ENCODE measurements around the gene PTPRN.
A peak's percentile ranks its signal among the peaks of the same experiment; 100 is the strongest.
"Not testable (repeated sequence)": the region's sequence is repeated elsewhere in the genome, so short reads cannot be mapped to it uniquely, and the experiment has no call there.

The PTPRN gene

GRCh38 chr2:219273937-219274336 lies 35.3 kb downstream of the PTPRN start:
- H3K4me1 ChIP-seq (ENCODE audit: control insufficient read depth, insufficient read depth, low read length): peaks cover 17% of the 10 kb centered on the region
- H3K9me3 ChIP-seq (ENCODE audit: control insufficient read depth, insufficient read depth, low read length): no peaks in the 10 kb centered on the region
- no peaks in the 10 kb centered on the region for H3K36me3 ChIP-seq (ENCODE audit: control insufficient read depth, insufficient read depth, low read length)
- no peak overlapping the region for H3K4me3 ChIP-seq (ENCODE audit: low read depth, low read length)
- H3K9ac ChIP-seq (ENCODE audit: low read depth, low read length): no peak overlapping the region
- H3K27me3 ChIP-seq (ENCODE audit: control insufficient read depth, insufficient read depth, low read length): peaks cover 7% of the 10 kb centered on the region

GRCh38 chr2:219272995-219273394 lies 36.2 kb downstream of the PTPRN start:
- peaks cover 3% of the 10 kb centered on the region for H3K27me3 ChIP-seq (ENCODE audit: control insufficient read depth, insufficient read depth, low read length)
- H3K9ac ChIP-seq (ENCODE audit: low read depth, low read length): no peak overlapping the region
- no peaks in the 10 kb centered on the region for H3K9me3 ChIP-seq (ENCODE audit: control insufficient read depth, insufficient read depth, low read length)
- peaks cover 10% of the 10 kb centered on the region for H3K4me1 ChIP-seq (ENCODE audit: control insufficient read depth, insufficient read depth, low read length)
- H3K36me3 ChIP-seq (ENCODE audit: control insufficient read depth, insufficient read depth, low read length): no peaks in the 10 kb centered on the region
- no peak overlapping the region for H3K4me3 ChIP-seq (ENCODE audit: low read depth, low read length)

GRCh38 chr2:219272356-219272755 lies 36.8 kb downstream of the PTPRN start:
- Histone ChIP-seq H3K9ac (ENCODE audit: low read depth, low read length) (no peak overlapping the region), H3K4me1 (ENCODE audit: control insufficient read depth, insufficient read depth, low read length) (peaks cover 8% of the 10 kb centered on the region), H3K27me3 (ENCODE audit: control insufficient read depth, insufficient read depth, low read length) (peaks cover 3% of the 10 kb centered on the region), H3K36me3 (ENCODE audit: control insufficient read depth, insufficient read depth, low read length) (no peaks in the 10 kb centered on the region), H3K4me3 (ENCODE audit: low read depth, low read length) (no peak overlapping the region), H3K9me3 (ENCODE audit: control insufficient read depth, insufficient read depth, low read length) (no peaks in the 10 kb centered on the region)

GRCh38 chr2:219271021-219271420 lies 38.2 kb downstream of the PTPRN start:
- no peaks in the 10 kb centered on the region for H3K36me3 ChIP-seq (ENCODE audit: control insufficient read depth, insufficient read depth, low read length)
- no peak overlapping the region for H3K4me3 ChIP-seq (ENCODE audit: low read depth, low read length)
- H3K4me1 ChIP-seq (ENCODE audit: control insufficient read depth, insufficient read depth, low read length): peaks cover 7% of the 10 kb centered on the region
- peaks cover 9% of the 10 kb centered on the region for H3K27me3 ChIP-seq (ENCODE audit: control insufficient read depth, insufficient read depth, low read length)
- no peaks in the 10 kb centered on the region for H3K9me3 ChIP-seq (ENCODE audit: control insufficient read depth, insufficient read depth, low read length)
- H3K9ac ChIP-seq (ENCODE audit: low read depth, low read length): no peak overlapping the region

GRCh38 chr2:219270055-219270372 lies 39.2 kb downstream of the PTPRN start:
- Histone ChIP-seq H3K4me3 (ENCODE audit: low read depth, low read length) (no peak overlapping the region), H3K9me3 (ENCODE audit: control insufficient read depth, insufficient read depth, low read length) (no peaks in the 10 kb centered on the region), H3K27me3 (ENCODE audit: control insufficient read depth, insufficient read depth, low read length) (peaks cover 13% of the 10 kb centered on the region), H3K4me1 (ENCODE audit: control insufficient read depth, insufficient read depth, low read length) (peaks cover 7% of the 10 kb centered on the region), H3K36me3 (ENCODE audit: control insufficient read depth, insufficient read depth, low read length) (no peaks in the 10 kb centered on the region), H3K9ac (ENCODE audit: low read depth, low read length) (no peak overlapping the region)

GRCh38 chr2:219269362-219270054 lies 39.7 kb downstream of the PTPRN start:
- Histone ChIP-seq H3K9me3 (ENCODE audit: control insufficient read depth, insufficient read depth, low read length) (no peaks in the 10 kb centered on the region), H3K36me3 (ENCODE audit: control insufficient read depth, insufficient read depth, low read length) (no peaks in the 10 kb centered on the region), H3K9ac (ENCODE audit: low read depth, low read length) (no peak overlapping the region), H3K4me1 (ENCODE audit: control insufficient read depth, insufficient read depth, low read length) (peaks cover 3% of the 10 kb centered on the region), H3K4me3 (ENCODE audit: low read depth, low read length) (no peak overlapping the region), H3K27me3 (ENCODE audit: control insufficient read depth, insufficient read depth, low read length) (peaks cover 18% of the 10 kb centered on the region)

GRCh38 chr2:219268294-219268693 lies 40.9 kb downstream of the PTPRN start:
- Histone ChIP-seq H3K4me3 (ENCODE audit: low read depth, low read length) (no peak overlapping the region), H3K9me3 (ENCODE audit: control insufficient read depth, insufficient read depth, low read length) (no peaks in the 10 kb centered on the region), H3K9ac (ENCODE audit: low read depth, low read length) (no peak overlapping the region), H3K4me1 (ENCODE audit: control insufficient read depth, insufficient read depth, low read length) (no peaks in the 10 kb centered on the region), H3K27me3 (ENCODE audit: control insufficient read depth, insufficient read depth, low read length) (peaks cover 25% of the 10 kb centered on the region), H3K36me3 (ENCODE audit: control insufficient read depth, insufficient read depth, low read length) (no peaks in the 10 kb centered on the region)

GRCh38 chr2:219266886-219267285 lies 42.3 kb downstream of the PTPRN start:
- no peaks in the 10 kb centered on the region for H3K4me1 ChIP-seq (ENCODE audit: control insufficient read depth, insufficient read depth, low read length)
- no peak overlapping the region for H3K9ac ChIP-seq (ENCODE audit: low read depth, low read length)
- H3K27me3 ChIP-seq (ENCODE audit: control insufficient read depth, insufficient read depth, low read length): peaks cover 27% of the 10 kb centered on the region
- H3K36me3 ChIP-seq (ENCODE audit: control insufficient read depth, insufficient read depth, low read length): no peaks in the 10 kb centered on the region
- no peak overlapping the region for H3K4me3 ChIP-seq (ENCODE audit: low read depth, low read length)
- no peaks in the 10 kb centered on the region for H3K9me3 ChIP-seq (ENCODE audit: control insufficient read depth, insufficient read depth, low read length)

GRCh38 chr2:219266232-219266631 lies 43.0 kb downstream of the PTPRN start:
- Histone ChIP-seq H3K4me3 (ENCODE audit: low read depth, low read length) (no peak overlapping the region), H3K9ac (ENCODE audit: low read depth, low read length) (no peak overlapping the region), H3K27me3 (ENCODE audit: control insufficient read depth, insufficient read depth, low read length) (peaks cover 31% of the 10 kb centered on the region), H3K36me3 (ENCODE audit: control insufficient read depth, insufficient read depth, low read length) (no peaks in the 10 kb centered on the region), H3K9me3 (ENCODE audit: control insufficient read depth, insufficient read depth, low read length) (no peaks in the 10 kb centered on the region), H3K4me1 (ENCODE audit: control insufficient read depth, insufficient read depth, low read length) (no peaks in the 10 kb centered on the region)

GRCh38 chr2:219261024-219261855 lies 48.0 kb downstream of the PTPRN start:
- H3K9me3 ChIP-seq (ENCODE audit: control insufficient read depth, insufficient read depth, low read length): no peaks in the 10 kb centered on the region
- no peak overlapping the region for H3K9ac ChIP-seq (ENCODE audit: low read depth, low read length)
- no peak overlapping the region for H3K4me3 ChIP-seq (ENCODE audit: low read depth, low read length)
- no peaks in the 10 kb centered on the region for H3K4me1 ChIP-seq (ENCODE audit: control insufficient read depth, insufficient read depth, low read length)
- no peaks in the 10 kb centered on the region for H3K36me3 ChIP-seq (ENCODE audit: control insufficient read depth, insufficient read depth, low read length)
- peaks cover 40% of the 10 kb centered on the region for H3K27me3 ChIP-seq (ENCODE audit: control insufficient read depth, insufficient read depth, low read length)

GRCh38 chr2:219258942-219259341 lies 50.3 kb downstream of the PTPRN start:
- not testable (repeated sequence) for H3K4me3 ChIP-seq (ENCODE audit: low read depth, low read length); H3K36me3 ChIP-seq (ENCODE audit: control insufficient read depth, insufficient read depth, low read length); H3K9me3 ChIP-seq (ENCODE audit: control insufficient read depth, insufficient read depth, low read length); H3K9ac ChIP-seq (ENCODE audit: low read depth, low read length); H3K4me1 ChIP-seq (ENCODE audit: control insufficient read depth, insufficient read depth, low read length)
- peaks cover 52% of the 10 kb centered on the region for H3K27me3 ChIP-seq (ENCODE audit: control insufficient read depth, insufficient read depth, low read length)

GRCh38 chr2:219254590-219255201 lies 54.5 kb downstream of the PTPRN start:
- Histone ChIP-seq H3K4me3 (ENCODE audit: low read depth, low read length) (peak overlapping the region; percentile 62), H3K9ac (ENCODE audit: low read depth, low read length) (no peak overlapping the region), H3K9me3 (ENCODE audit: control insufficient read depth, insufficient read depth, low read length) (no peaks in the 10 kb centered on the region), H3K36me3 (ENCODE audit: control insufficient read depth, insufficient read depth, low read length) (peaks cover 5% of the 10 kb centered on the region), H3K27me3 (ENCODE audit: control insufficient read depth, insufficient read depth, low read length) (peaks cover 58% of the 10 kb centered on the region), H3K4me1 (ENCODE audit: control insufficient read depth, insufficient read depth, low read length) (peaks cover 11% of the 10 kb centered on the region)
